GM12878 (cell line): ENCODE results near the gene FIGNL2. TPM values are rescaled to one million over a fixed set of nuclear protein-coding genes. Genes with fewer than 3 reads are reported as not detected.

Experiments used
- ATAC-seq: fragments of 200-7000 bp; cut with Tn5 transposase; 3 replicates; pipeline ENCODE4 v1.9.1; 2020; ENCODE audit warnings: mild to moderate bottlenecking, moderate library complexity
- BruUV-seq: library from RNA; stranded (reverse); fragments of 400-500 nt; replicated peaks from 2 replicates; lab custom pipeline; 2021; lab: Mats Ljungman, UMichigan
- CTCF ChIA-PET: fragments of 300-600 bp; sonication (Branson Sonifier 250); formaldehyde crosslinking; extraction: SDS; loops from one replicate; lab custom pipeline; 2021; ENCODE audit warnings: inconsistent platforms; lab: Yijun Ruan, JAX
- POLR2A ChIA-PET: fragments of 350-600 bp; formaldehyde crosslinking; extraction: SDS; loops from one replicate; lab custom pipeline; 2021; ENCODE audit warnings: inconsistent platforms; lab: Charles Lee
- RAD21 ChIA-PET: fragments of 300-600 bp; sonication (Branson Sonifier 250); formaldehyde crosslinking; loops from one replicate; lab custom pipeline; 2023; ENCODE audit warnings: antibody characterized with exemption; ENCODE audit not compliant: unreplicated experiment; lab: Charles Lee
- SMC1A ChIA-PET: fragments of 300-600 bp; sonication (Branson Sonifier 250); formaldehyde crosslinking; loops from one replicate; lab custom pipeline; 2023; ENCODE audit not compliant: unreplicated experiment, uncharacterized antibody; lab: Charles Lee
- DNase-seq: peaks from one replicate; pipeline ENCODE4 v3.0.0-alpha.2; 2011; ENCODE audit warnings: low read depth, low spot score
- FAIRE-seq: peaks from 3 replicates; lab custom pipeline; 2011; peaks lifted over from hg19 to GRCh38; lab: Jason Lieb, UNC
- H2AFZ ChIP-seq: 2 replicates; pipeline ENCODE4 v1.6.0; 2011; ENCODE audit warnings: low read depth, low read length, control low read depth; ENCODE audit not compliant: control insufficient read depth
- H3K27ac ChIP-seq: 2 replicates; pipeline ENCODE4 v1.5.1; 2011; ENCODE audit warnings: control low read depth; ENCODE audit not compliant: control insufficient read depth, insufficient read depth
- H3K27me3 ChIP-seq, 2 experiments: replicated peaks in 1 of 2; 2 replicates each; pipeline versions ENCODE4 v1.6.0 to v1.6.1; 2011; ENCODE audit warnings: low read length in 1 of 2; ENCODE audit not compliant: control insufficient read depth in 2 of 2, insufficient read depth in 2 of 2
- H3K36me3 ChIP-seq, 2 experiments: 2 replicates each; pipeline ENCODE4 v1.5.1; 2011; ENCODE audit warnings: low read length in 1 of 2; ENCODE audit not compliant: control insufficient read depth in 2 of 2, insufficient read depth in 2 of 2
- H3K4me1 ChIP-seq: 2 replicates; pipeline ENCODE4 v1.6.1; 2011; ENCODE audit warnings: mild to moderate bottlenecking, low read length, moderate library complexity, mixed read lengths; ENCODE audit not compliant: control insufficient read depth, insufficient read depth
- H3K4me2 ChIP-seq: 2 replicates; pipeline ENCODE4 v1.6.0; 2011; ENCODE audit warnings: control low read depth; ENCODE audit not compliant: control insufficient read depth, insufficient read depth
- H3K4me3 ChIP-seq: fragments of 200-600 bp; sonication (generic); 2 replicates; pipeline ENCODE4 v1.5.1; 2016
- H3K79me2 ChIP-seq: 2 replicates; pipeline ENCODE4 v1.6.0; 2011; ENCODE audit warnings: low read length; ENCODE audit not compliant: control insufficient read depth, insufficient read depth
- H3K9ac ChIP-seq: 2 replicates; pipeline ENCODE4 v1.8.0; 2011; ENCODE audit warnings: low read length, control low read depth, mixed read lengths; ENCODE audit not compliant: control insufficient read depth, insufficient read depth
- H3K9me3 ChIP-seq: replicated peaks from 3 replicates; pipeline ENCODE4 v1.5.1; 2011; ENCODE audit warnings: mild to moderate bottlenecking, low read length; ENCODE audit not compliant: control insufficient read depth, insufficient read depth
- H4K20me1 ChIP-seq: 2 replicates; pipeline ENCODE4 v1.6.0; 2011; ENCODE audit not compliant: control insufficient read depth, insufficient read depth
- CHD4 ChIP-seq: fragments of 200-600 bp; sonication (generic); IDR thresholded peaks from 2 replicates; pipeline ENCODE4 v1.6.1; 2016; ENCODE audit warnings: mild to moderate bottlenecking
- E4F1 ChIP-seq: fragments of 450-650 bp; IDR thresholded peaks from 2 replicates; pipeline ENCODE4 v1.6.1; 2018; ENCODE audit warnings: borderline replicate concordance, mild to moderate bottlenecking; ENCODE audit not compliant: partially characterized antibody
- EGR1 ChIP-seq, 2 experiments: IDR thresholded peaks; 1 replicate in 1 of 2; 2 replicates in 1 of 2; pipeline ENCODE4 v1.6.1; 2011 to 2012; ENCODE audit warnings: low read depth in 2 of 2, low read length in 2 of 2, borderline replicate concordance in 1 of 2, mild to moderate bottlenecking in 1 of 2, moderate library complexity in 1 of 2
- GATAD2B ChIP-seq: fragments of 450-650 bp; conservative IDR thresholded peaks from 2 replicates; pipeline ENCODE4 v1.6.1; 2017; ENCODE audit warnings: low read depth, mild to moderate bottlenecking, moderate library complexity
- JUNB ChIP-seq: IDR thresholded peaks from 2 replicates; pipeline ENCODE4 v1.6.1; 2016; ENCODE audit warnings: antibody characterized with exemption, mild to moderate bottlenecking
- NFIC ChIP-seq: IDR thresholded peaks from 2 replicates; pipeline ENCODE4 v1.6.1; 2012; ENCODE audit warnings: low read depth, mild to moderate bottlenecking, inconsistent platforms, low read length, moderate library complexity
- POU2F2 ChIP-seq: IDR thresholded peaks from 3 replicates; pipeline ENCODE4 v1.6.1; 2011; ENCODE audit warnings: low read depth, mild to moderate bottlenecking, low read length, borderline replicate concordance
- SMAD1 ChIP-seq: fragments of 450-650 bp; IDR thresholded peaks from 2 replicates; pipeline ENCODE4 v1.6.1; 2018; ENCODE audit warnings: mild to moderate bottlenecking, low read depth; ENCODE audit not compliant: partially characterized antibody
- SMC3 ChIP-seq: IDR thresholded peaks from 2 replicates; pipeline ENCODE4 v1.6.1; 2011; ENCODE audit warnings: low read length, improper control_type of control experiment, borderline replicate concordance
- TCF12 ChIP-seq: IDR thresholded peaks from 2 replicates; pipeline ENCODE4 v1.6.1; 2011; ENCODE audit warnings: low read depth, mild to moderate bottlenecking, low read length
- USF1 ChIP-seq: IDR thresholded peaks from 2 replicates; pipeline ENCODE4 v1.6.1; 2011; ENCODE audit warnings: borderline replicate concordance, low read depth, mild to moderate bottlenecking, moderate library complexity, mixed read lengths, low read length; ENCODE audit not compliant: insufficient read depth; ENCODE audit errors: extremely low read length
- WRNIP1 ChIP-seq: IDR thresholded peaks from 2 replicates; pipeline ENCODE4 v1.6.1; 2011; ENCODE audit warnings: low read depth, low read length, improper control_type of control experiment, borderline replicate concordance
- WGBS: methylation state at CpG from one replicate; pipeline ENCODE4 v1.1.6; 2016; ENCODE audit warnings: low lambda C conversion rate; ENCODE audit not compliant: insufficient replicate concordance, insufficient coverage; ENCODE audit errors: missing lambda C conversion rate; 5-methylcytosine and 5-hydroxymethylcytosine counted together
- in situ Hi-C: fragments of 300-500 bp; cut with MboI; formaldehyde crosslinking; loops from 9 replicates; pipeline ENCODE4 v1.14.3; 2018; ENCODE audit warnings: mixed read lengths
- intact Hi-C: fragments of 100-400 bp; cut with micrococcal nuclease; formaldehyde crosslinking; loops from one replicate; pipeline ENCODE4 v1.14.2; 2022; ENCODE audit not compliant: unreplicated experiment
- polyA plus RNA-seq, 11 experiments: library from polyadenylated mRNA; depleted of rRNA in 4 of 11; unstranded in 6 of 11; stranded (reverse) in 5 of 11; fragments of >200 nt; fragmentation: Nextera tagmentation in 4 of 11; fragmentation: Illumina TruSeq in 1 of 11; extraction: Ambion mirVana in 4 of 11; extraction: Trizol in 1 of 11; gene quantifications; 1 replicate in 1 of 11; 2 replicates in 10 of 11; pipeline versions ENCODE4 v1.2.1 to v1.2.3, GENCODE V29; 2011 to 2016; ENCODE audit warnings: inconsistent platforms in 2 of 11, missing spikeins in 2 of 11, low read depth in 1 of 11
- total RNA-seq, 4 experiments: library from RNA; depleted of rRNA in 3 of 4; stranded (reverse); fragments of >200 nt in 3 of 4; fragmentation: Illumina TruSeq in 1 of 4; extraction: Trizol in 1 of 4; gene quantifications; 2 replicates each; pipeline versions ENCODE4 v1.2.1 to v1.2.3, GENCODE V29; 2013 to 2021

Gene FIGNL2
- total and polyA plus RNA-seq, 10 of the 15 experiments (the other 5 are each of a cell fraction or from before 2014, with no cell fraction given): not detected

- H3K79me2 ChIP-seq: no peaks in the 10 kb centered on the region
- intact Hi-C loops: loop anchor here (10.0 kb wide), 1 partner anchor 338 kb away; no protein-coding TSS in a partner anchor
- H3K4me3 ChIP-seq: no peak overlapping the region
- no peaks in the 10 kb centered on the region for H3K4me1 ChIP-seq
- in situ Hi-C loops: loop anchor here (10.0 kb wide), 1 partner anchor 448 kb away; the partner anchor contains the start of gene SLC4A8
- ChIA-PET POLR2A (no interaction called here), CTCF (interaction anchor here (1.9 kb wide), 1 partner anchor 452 kb away, joined by 5 read pairs; no protein-coding TSS in a partner anchor), RAD21 (no interaction called here), SMC1A (no interaction called here)
- BruUV-seq: no TSS peak
- H3K4me2 ChIP-seq: no peak overlapping the region
- H3K36me3 ChIP-seq: no peaks in the 10 kb centered on the region
- no peak overlapping the region for H3K27ac ChIP-seq
- no peaks in the 10 kb centered on the region for H3K9me3 ChIP-seq
- no peak overlapping the region for H3K9ac ChIP-seq
- ATAC-seq (no peak), DNase-seq (no peak), FAIRE-seq (no peak)
- 58% methylated on average over 3 of the region's 3 CpGs for WGBS
- H4K20me1 ChIP-seq: no peaks in the 10 kb centered on the region
- no peak overlapping the region for H2AFZ ChIP-seq
- no peak for TF ChIP-seq WRNIP1
- no peak for TF ChIP-seq EGR1 (IDR thresholded peaks at IDR 0.05; ENCODE audit: borderline replicate concordance in 1 of 2, low read depth in 2 of 2, low read length in 2 of 2)
- no peak for TF ChIP-seq NFIC
- no peak for TF ChIP-seq CHD4
- no peak for TF ChIP-seq TCF12
- TF ChIP-seq USF1: no peak
- TF ChIP-seq SMC3: no peak
- TF ChIP-seq POU2F2: no peak
- TF ChIP-seq E4F1: no peak
- TF ChIP-seq JUNB: no peak
- no peak for TF ChIP-seq GATAD2B
- TF ChIP-seq SMAD1: no peak
- TF ChIP-seq, all 136 proteins: peak for 0
- peaks cover 3 to 6% of the 10 kb centered on the region in 2 experiments for H3K27me3 ChIP-seq
Measured at GRCh38 chr12:51872689-51872981, 24.1 kb upstream of the FIGNL2 start.
